Epithelial cell of proximal tubule (primary cell): ENCODE results near the gene ADD1. TPM values are rescaled to one million over a fixed set of nuclear protein-coding genes. Genes with fewer than 3 reads are reported as not detected.

Source experiments
- DNase-seq: peaks from one replicate; pipeline ENCODE4 v3.0.0-alpha.2; 2011; ENCODE audit warnings: low read depth
- H3K4me3 ChIP-seq: 2 replicates; pipeline ENCODE4 v1.5.1; 2011; ENCODE audit warnings: low read depth, mild to moderate bottlenecking, low read length
- total RNA-seq: library from RNA; depleted of rRNA; stranded (reverse); fragments of >200 nt; gene quantifications from 2 replicates; pipeline ENCODE4 v1.2.3, GENCODE V29; 2015
- TF ChIP-seq, protein P1 (sequence below): conservative IDR thresholded peaks from 2 replicates; pipeline ENCODE4 v1.5.1; 2012; ENCODE audit warnings: low read depth, mild to moderate bottlenecking, low read length

ADD1 gene
- total RNA-seq, 1 donor from 2014 or later: 222 TPM

DNA sequence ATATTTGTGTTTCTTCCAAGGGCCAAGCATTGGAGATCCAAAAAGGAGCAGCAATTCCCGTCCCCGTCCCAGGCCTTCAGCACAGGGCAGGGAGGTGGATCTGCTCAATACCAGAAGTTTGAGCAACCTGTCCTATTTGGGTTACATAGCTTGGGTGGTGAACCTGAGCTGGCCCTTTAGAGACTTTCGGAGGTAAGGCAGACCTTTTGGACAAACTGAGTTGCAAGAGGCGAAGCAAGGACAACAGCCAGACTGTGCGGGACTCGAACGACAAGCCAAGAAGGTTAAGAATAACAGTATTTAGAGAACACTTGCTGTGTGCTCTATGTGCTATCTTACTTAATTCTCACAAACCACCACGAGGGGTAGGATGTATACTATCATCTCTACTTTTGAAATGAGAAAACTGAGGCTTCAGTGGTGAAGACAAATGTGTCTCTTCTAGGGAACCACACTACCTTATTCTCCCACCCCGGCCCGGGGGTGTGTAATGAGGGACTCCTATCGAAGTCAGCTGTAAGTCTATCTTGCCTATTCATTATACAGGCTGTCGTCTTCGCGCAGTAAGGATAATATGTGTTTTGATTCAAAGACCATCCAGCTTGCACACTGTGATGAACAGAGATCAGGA is 118.3 kb downstream of the ADD1 start:
- H3K4me3 ChIP-seq: peak overlapping the region; percentile 87
- no peak for DNase-seq
- TF ChIP-seq, protein P1, sequence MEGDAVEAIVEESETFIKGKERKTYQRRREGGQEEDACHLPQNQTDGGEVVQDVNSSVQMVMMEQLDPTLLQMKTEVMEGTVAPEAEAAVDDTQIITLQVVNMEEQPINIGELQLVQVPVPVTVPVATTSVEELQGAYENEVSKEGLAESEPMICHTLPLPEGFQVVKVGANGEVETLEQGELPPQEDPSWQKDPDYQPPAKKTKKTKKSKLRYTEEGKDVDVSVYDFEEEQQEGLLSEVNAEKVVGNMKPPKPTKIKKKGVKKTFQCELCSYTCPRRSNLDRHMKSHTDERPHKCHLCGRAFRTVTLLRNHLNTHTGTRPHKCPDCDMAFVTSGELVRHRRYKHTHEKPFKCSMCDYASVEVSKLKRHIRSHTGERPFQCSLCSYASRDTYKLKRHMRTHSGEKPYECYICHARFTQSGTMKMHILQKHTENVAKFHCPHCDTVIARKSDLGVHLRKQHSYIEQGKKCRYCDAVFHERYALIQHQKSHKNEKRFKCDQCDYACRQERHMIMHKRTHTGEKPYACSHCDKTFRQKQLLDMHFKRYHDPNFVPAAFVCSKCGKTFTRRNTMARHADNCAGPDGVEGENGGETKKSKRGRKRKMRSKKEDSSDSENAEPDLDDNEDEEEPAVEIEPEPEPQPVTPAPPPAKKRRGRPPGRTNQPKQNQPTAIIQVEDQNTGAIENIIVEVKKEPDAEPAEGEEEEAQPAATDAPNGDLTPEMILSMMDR: no peak

DNA sequence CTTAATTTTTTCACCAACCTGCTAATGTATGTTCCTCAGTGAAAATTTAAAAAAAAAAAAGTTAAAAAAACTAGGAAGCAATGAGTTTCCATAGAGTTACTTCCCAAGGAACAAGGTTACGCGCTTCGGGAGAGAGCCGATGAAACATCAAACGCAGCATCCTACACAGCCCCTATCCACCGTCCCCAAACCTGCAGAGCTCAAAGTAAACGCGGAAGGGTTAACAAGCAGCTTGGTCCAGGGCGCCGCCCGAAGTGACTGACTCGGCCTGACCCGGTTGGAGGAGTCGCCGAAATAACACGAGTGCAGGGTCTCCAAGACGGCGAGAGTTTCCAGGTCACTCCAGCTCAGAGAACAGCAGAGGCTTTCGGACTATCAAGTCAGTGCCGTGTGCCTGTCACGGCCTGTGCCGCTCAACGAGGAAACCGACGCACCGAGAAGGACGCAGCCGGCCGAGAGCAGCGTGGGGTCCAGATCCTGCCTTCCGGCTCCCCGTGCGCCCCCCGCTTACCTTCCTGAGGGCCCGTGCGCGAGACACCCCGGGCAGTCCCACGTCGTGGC is 119.0 kb downstream of the ADD1 start:
- TF ChIP-seq, protein P1: no peak
- peak overlapping the region; percentile 87 for H3K4me3 ChIP-seq
- DNase-seq: no peak

DNA sequence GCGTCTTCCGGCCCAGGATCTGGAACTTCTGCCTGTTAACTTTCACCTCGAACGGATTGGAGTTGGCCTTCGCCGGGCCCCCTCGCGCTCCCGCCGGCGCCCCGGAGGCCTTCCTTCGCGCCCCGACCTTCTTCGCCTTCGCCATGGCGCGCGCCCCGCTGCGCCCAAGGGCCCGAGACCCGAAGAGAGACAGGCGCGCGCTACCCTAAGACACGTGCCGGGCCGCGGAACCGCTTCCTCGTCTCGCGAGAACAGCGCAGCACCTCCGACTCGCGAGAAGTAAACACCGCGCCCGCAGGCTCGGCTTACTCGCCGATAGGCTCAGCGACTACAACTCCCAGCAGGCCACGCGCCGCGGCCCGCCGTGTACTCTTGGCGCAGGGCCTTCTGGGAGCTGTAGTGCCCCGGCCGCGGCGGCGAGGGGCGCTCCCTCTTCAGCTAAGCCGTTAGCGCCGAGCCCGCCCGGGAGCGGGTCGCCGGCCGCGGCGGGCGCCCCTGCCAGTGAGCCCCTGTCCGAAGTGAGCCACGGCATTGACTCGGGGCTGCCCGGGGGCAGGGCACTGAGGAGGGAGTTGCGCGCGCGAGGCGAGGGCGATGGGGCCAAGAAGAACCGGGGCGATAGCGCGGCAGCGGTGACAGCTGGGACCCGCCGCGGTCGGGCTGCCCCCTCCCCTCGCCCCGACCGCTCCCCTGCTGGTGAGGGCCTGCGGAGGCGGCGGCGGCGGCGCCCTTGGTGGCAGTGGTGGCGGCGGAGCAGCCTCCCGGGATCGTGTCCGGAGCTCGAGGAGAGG is 119.7 kb downstream of the ADD1 start, which contains the start of the genes GRK4 and NOP14:
GRK4 (plus strand) TSS at position 397 of the 791 bp plus-strand sequence. CDS start 500 bp downstream, outside the sequence.
NOP14 (minus strand) TSS at position 232 of the 791 bp plus-strand sequence; CDS start at position 145, 87 bp downstream.
- DNase-seq: peak; percentile 63
- TF ChIP-seq, protein P1: peak; percentile 14
- H3K4me3 ChIP-seq: peak within 1 kb of the TSS; percentile 87

DNA sequence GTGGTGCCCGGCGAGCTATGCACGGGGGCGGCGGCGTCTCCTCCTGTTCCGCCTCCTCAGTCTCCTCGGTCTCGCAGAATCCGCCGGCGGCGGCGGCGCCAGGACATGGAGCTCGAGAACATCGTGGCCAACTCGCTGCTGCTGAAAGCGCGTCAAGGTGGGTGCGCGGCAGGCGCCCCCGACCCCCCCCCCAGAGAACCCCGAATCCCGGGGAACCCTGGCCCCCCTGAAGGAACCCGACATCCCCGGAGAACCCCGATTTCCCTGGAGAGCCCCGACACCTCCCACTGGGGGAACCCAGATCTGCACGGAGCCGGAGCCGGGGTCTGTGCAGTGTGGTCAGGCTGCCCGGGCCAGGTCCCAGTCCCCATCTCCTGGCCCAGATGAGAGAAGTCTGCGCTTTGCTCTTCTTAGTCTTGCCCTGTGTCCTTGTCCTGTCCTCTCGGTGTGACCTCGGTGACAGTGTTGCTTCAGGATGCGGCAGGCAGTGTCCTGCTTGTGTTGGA is 120.4 kb downstream of the ADD1 start:
- DNase-seq: no peak
- TF ChIP-seq, protein P1: no peak
- peak overlapping the region; percentile 87 for H3K4me3 ChIP-seq

DNA sequence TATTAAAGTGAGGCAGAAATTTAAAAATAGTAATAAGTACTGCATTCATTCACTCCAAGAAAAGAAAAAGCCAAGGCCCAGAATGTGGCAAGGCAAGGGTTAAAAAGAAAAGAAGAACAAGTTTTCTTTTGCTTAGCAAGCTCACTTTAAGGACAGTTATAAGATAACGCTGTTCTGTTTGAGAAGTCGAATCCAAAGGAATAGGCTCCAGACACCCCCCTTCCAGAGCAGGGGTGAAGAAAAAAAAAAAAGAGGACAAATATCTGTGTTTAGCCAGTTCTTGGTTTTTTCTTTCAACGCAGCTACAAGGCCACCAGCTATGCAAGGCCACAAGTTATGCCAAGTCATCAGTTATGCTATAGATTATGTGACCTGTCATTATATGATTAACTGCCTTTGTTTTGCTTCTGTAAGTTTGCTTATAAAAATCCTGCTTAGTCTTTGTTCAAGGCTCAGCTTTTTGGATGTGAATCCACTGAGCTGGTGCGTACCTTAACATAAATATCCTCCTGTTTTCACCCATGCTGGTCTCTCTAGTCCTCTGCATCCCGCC is 121.1 kb downstream of the ADD1 start:
- H3K4me3 ChIP-seq: peak overlapping the region; percentile 87
- TF ChIP-seq, protein P1: no peak
- DNase-seq: no peak

DNA sequence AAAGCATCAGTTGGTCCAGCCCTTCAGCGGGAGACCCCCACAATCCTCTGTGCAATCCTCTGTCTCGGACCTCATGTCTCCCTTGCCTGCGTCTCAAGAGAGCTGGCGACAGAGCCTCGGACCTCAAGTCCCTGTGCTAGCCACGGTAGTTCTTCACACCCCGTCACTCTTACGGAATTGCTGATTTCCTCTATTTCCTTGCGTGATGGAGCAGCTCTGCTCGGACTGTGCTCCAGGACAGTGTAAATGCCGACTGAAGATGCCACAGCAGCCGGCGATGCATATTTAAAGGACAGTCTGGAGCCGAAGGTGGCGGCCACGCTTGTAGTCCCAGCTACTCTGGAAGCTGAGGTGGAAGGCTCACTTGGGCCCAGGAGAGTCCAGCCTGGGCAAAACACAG is 121.6 kb downstream of the ADD1 start:
- DNase-seq: no peak
- TF ChIP-seq, protein P1: no peak
- H3K4me3 ChIP-seq: no peak overlapping the region
